ENCODE measurements around the gene LBH. TPM values are rescaled to one million over a fixed set of nuclear protein-coding genes. Genes with fewer than 3 reads are reported as not detected.

The LBH gene
- total and polyA plus RNA-seq, 7 donors: 6.5 to 15.5 (median 11.1) TPM

GRCh38 chr2:30225131-30225762 lies 6.1 kb upstream of the LBH start:
- 5% methylated on average over 8 of the region's 8 CpGs for WGBS, 3 donors
- Histone ChIP-seq H3K4me3 (peak overlapping the region; percentile 53), H3K27me3 (ENCODE audit: insufficient read depth in 3 of 3, low read length in 2 of 3) (no peaks in the 10 kb centered on the region), H3K36me3 (ENCODE audit: insufficient read depth in 1 of 2, low read depth in 1 of 2) (no peaks in the 10 kb centered on the region), H3K27ac (peak overlapping the region; percentile 66), H3K4me1 (peaks cover 26% of the 10 kb centered on the region), H3K9me3 (no peaks in the 10 kb centered on the region)
- TF ChIP-seq CTCF (IDR thresholded peaks at IDR 0.05): peak; percentile 7
- ATAC-seq: peak; percentile 57 to 91 (median 90)
- intact Hi-C loops (cut with DNase I): no loop called here
- DNase-seq: peak in 1 of 2 donors; percentile 38

DNA sequence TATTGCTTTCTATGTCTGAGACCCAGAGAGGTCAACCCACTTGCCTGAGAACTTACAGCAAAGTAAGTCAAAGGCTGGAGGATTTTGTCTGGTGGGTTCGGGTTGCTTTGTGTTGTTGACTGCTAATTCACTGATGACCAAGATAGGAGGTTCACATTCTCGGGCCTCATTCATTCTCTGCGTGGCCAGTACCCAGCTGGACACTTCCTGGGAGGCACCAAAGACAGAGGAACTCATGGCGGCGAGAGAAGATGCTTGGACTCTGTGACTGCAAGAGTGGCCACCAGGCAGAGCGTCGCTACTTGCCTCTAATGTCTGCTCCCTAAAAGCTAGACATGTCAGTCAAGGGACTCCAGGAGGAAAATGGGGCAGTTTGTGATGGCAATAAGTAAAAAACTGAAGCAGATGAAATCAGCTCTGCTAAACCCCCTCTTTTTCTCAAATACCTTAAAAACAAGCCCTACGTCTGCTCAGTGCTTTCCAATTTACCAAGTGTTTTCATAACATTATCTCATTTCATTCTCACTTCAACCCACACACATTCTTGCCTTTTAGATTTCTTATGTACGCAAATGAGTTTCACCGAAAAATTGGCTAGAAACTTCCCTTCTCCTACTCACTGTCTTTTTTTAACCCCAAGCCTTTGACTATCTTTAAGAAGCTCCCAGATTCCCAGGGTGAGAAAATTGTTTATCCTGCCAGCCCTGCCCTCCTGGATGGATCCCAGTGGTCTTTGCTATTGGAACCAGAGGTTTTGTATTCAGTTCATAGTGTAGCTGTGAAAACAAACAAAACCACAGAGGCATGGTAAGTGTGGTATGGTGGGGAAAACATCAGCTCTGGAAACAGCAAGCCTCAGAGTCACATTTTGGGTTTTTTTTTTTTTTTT lies 4.9 kb upstream of the LBH start:
- peak overlapping the region; percentile 53 for H3K4me3 ChIP-seq
- no peak for ATAC-seq
- TF ChIP-seq CTCF (IDR thresholded peaks at IDR 0.05): no peak
- H3K27me3 ChIP-seq (ENCODE audit: insufficient read depth in 3 of 3, low read length in 2 of 3): no peaks in the 10 kb centered on the region
- WGBS, 3 donors: 83 to 87% (median 84%) methylated on average over 10 of the region's 10 CpGs
- H3K4me1 ChIP-seq: peaks cover 26% of the 10 kb centered on the region
- no peaks in the 10 kb centered on the region for H3K36me3 ChIP-seq (ENCODE audit: insufficient read depth in 1 of 2, low read depth in 1 of 2)
- no peak for DNase-seq
- H3K27ac ChIP-seq: peak overlapping the region; percentile 66
- intact Hi-C loops (cut with DNase I): no loop called here
- no peaks in the 10 kb centered on the region for H3K9me3 ChIP-seq

GRCh38 chr2:30229596-30229995 lies 1.7 kb upstream of the LBH start:
- H3K27me3 ChIP-seq (ENCODE audit: insufficient read depth in 3 of 3, low read length in 2 of 3): peaks cover 0 to 27% (median 16%) of the 10 kb centered on the region in 3 donors
- no peak for TF ChIP-seq CTCF (IDR thresholded peaks at IDR 0.05)
- peaks cover 26% of the 10 kb centered on the region for H3K4me1 ChIP-seq
- H3K4me3 ChIP-seq: no peak overlapping the region
- WGBS, 3 donors: 93 to 96% (median 94%) methylated on average over 3 of the region's 3 CpGs
- intact Hi-C loops (cut with DNase I): no loop called here
- no peak overlapping the region for H3K27ac ChIP-seq
- no peaks in the 10 kb centered on the region for H3K9me3 ChIP-seq
- DNase-seq (no peak), ATAC-seq (no peak)
- no peaks in the 10 kb centered on the region for H3K36me3 ChIP-seq (ENCODE audit: insufficient read depth in 1 of 2, low read depth in 1 of 2)

GRCh38 chr2:30230497-30231211 lies 680 bp upstream of the LBH start:
- Histone ChIP-seq H3K27ac (peak overlapping the region; percentile 43), H3K9me3 (no peaks in the 10 kb centered on the region), H3K27me3 (ENCODE audit: insufficient read depth in 3 of 3, low read length in 2 of 3) (peaks cover 0 to 36% (median 18%) of the 10 kb centered on the region in 3 donors), H3K4me1 (peaks cover 17% of the 10 kb centered on the region), H3K36me3 (ENCODE audit: insufficient read depth in 1 of 2, low read depth in 1 of 2) (no peaks in the 10 kb centered on the region), H3K4me3 (peak overlapping the region; percentile 72)
- intact Hi-C loops (cut with DNase I): loop anchor here in 1 of 2 donors (10.0 kb wide), 2 partner anchors 114 to 184 kb away; no protein-coding TSS in a partner anchor
- peak in 1 of 4 donors; percentile 2 for ATAC-seq
- no peak for DNase-seq
- no peak for TF ChIP-seq CTCF (IDR thresholded peaks at IDR 0.05)
- WGBS, 3 donors: 14 to 29% (median 18%) methylated on average over 45 to 50 of the region's 50 CpGs
